Sigmoid colon (tissue), 3 donors: ENCODE data around the gene FHAD1.

Source experiments
- CTCF ChIP-seq, 4 experiments: fragments of 450-650 bp in 3 of 4; fragments of 200-600 bp in 1 of 4; IDR thresholded peaks; one replicate each; pipeline ENCODE4 v1.5.1; 2016 to 2019; ENCODE audit warnings: antibody characterized with exemption in 4 of 4, mild to moderate bottlenecking in 3 of 4, moderate library complexity in 2 of 4
- POLR2A ChIP-seq, 2 donors: fragments of 450-650 bp; IDR thresholded peaks; one replicate each; pipeline ENCODE4 v1.6.1; 2016; ENCODE audit warnings: antibody characterized with exemption in 2 of 2, mild to moderate bottlenecking in 2 of 2, moderate library complexity in 2 of 2

- TF ChIP-seq CTCF (IDR thresholded peaks at IDR 0.05) (peak; percentile 23 to 52 (median 40)), POLR2A (IDR thresholded peaks at IDR 0.05) (no peak)
Observed at GRCh38 chr1:15283526-15283925, 36.5 kb downstream of the FHAD1 start.
